MM.1S (cell line): ENCODE data around the gene MFGE8.

Source experiments
- DNase-seq: peaks from one replicate; pipeline ENCODE4 v3.0.0-alpha.2; 2015
- H2AFZ ChIP-seq: fragments of 300-600 bp; sonication (generic); 2 replicates; pipeline ENCODE4 v1.6.0; 2016; ENCODE audit warnings: antibody characterized with exemption, low read length
- H3F3A ChIP-seq: fragments of 300-600 bp; sonication (generic); 2 replicates; pipeline ENCODE4 v1.6.1; 2016; ENCODE audit warnings: mild to moderate bottlenecking, antibody characterized with exemption, low read length, moderate library complexity, mixed read lengths; ENCODE audit not compliant: insufficient read depth
- H3K27ac ChIP-seq: fragments of 300-600 bp; sonication (generic); 2 replicates; pipeline ENCODE4 v1.5.1; 2016; ENCODE audit warnings: mild to moderate bottlenecking, low read length
- H3K27me3 ChIP-seq: fragments of 300-600 bp; sonication (generic); replicated peaks from 2 replicates; pipeline ENCODE4 v1.6.0; 2016; ENCODE audit warnings: low read length; ENCODE audit not compliant: insufficient read depth
- H3K36me3 ChIP-seq: fragments of 300-600 bp; sonication (generic); replicated peaks from 2 replicates; pipeline ENCODE4 v1.6.1; 2016; ENCODE audit warnings: mild to moderate bottlenecking, low read length, mixed read lengths; ENCODE audit not compliant: insufficient read depth
- H3K4me1 ChIP-seq: fragments of 300-600 bp; sonication (generic); 2 replicates; pipeline ENCODE4 v1.6.1; 2016; ENCODE audit warnings: low read length, mixed read lengths
- H3K4me2 ChIP-seq: fragments of 300-600 bp; sonication (generic); 2 replicates; pipeline ENCODE4 v1.6.0; 2016; ENCODE audit warnings: low read depth, low read length
- H3K4me3 ChIP-seq: fragments of 300-600 bp; sonication (generic); 2 replicates; pipeline ENCODE4 v1.5.1; 2016; ENCODE audit warnings: low read length, mixed read lengths
- H3K79me2 ChIP-seq: fragments of 300-600 bp; sonication (generic); 2 replicates; pipeline ENCODE4 v1.6.1; 2016; ENCODE audit warnings: mixed run types, low read length, mixed read lengths
- H3K9ac ChIP-seq: fragments of 300-600 bp; sonication (generic); 2 replicates; pipeline ENCODE4 v1.6.1; 2016; ENCODE audit warnings: low read length, mixed read lengths
- H3K9me2 ChIP-seq: fragments of 300-600 bp; sonication (generic); replicated peaks from 2 replicates; pipeline ENCODE4 v1.6.1; 2016; ENCODE audit warnings: mild to moderate bottlenecking, low read length, mixed read lengths; ENCODE audit not compliant: insufficient read depth
- H3K9me3 ChIP-seq: fragments of 300-600 bp; sonication (generic); replicated peaks from 2 replicates; pipeline ENCODE4 v1.6.1; 2016; ENCODE audit warnings: mild to moderate bottlenecking, low read length, mixed read lengths; ENCODE audit not compliant: insufficient read depth
- H4K20me1 ChIP-seq: fragments of 300-600 bp; sonication (generic); 2 replicates; pipeline ENCODE4 v1.6.1; 2016; ENCODE audit warnings: mild to moderate bottlenecking, low read length, moderate library complexity, mixed read lengths; ENCODE audit not compliant: insufficient read depth
- EZH2 ChIP-seq: fragments of 300-600 bp; sonication (generic); optimal IDR thresholded peaks from 2 replicates; pipeline ENCODE3; 2017; ENCODE audit warnings: low read depth, mild to moderate bottlenecking, antibody characterized with exemption, low read length, mixed read lengths
- EZH2phosphoT487 ChIP-seq: fragments of 300-600 bp; sonication (generic); IDR thresholded peaks from 2 replicates; pipeline ENCODE4 v1.6.1; 2018; ENCODE audit warnings: antibody characterized with exemption, low read length
- TF ChIP-seq, protein P1 (sequence below): fragments of 300-600 bp; sonication (generic); IDR thresholded peaks from 2 replicates; pipeline ENCODE4 v1.5.1; 2016; ENCODE audit warnings: antibody characterized with exemption, low read length, mixed read lengths

The MFGE8 gene

GRCh38 chr15:88888719-88889118 lies 24.5 kb downstream of the MFGE8 start:
- Histone ChIP-seq H3K27me3 (no peaks in the 10 kb centered on the region), H3F3A (no peaks in the 10 kb centered on the region), H3K79me2 (no peaks in the 10 kb centered on the region), H2AFZ (no peak overlapping the region), H3K9ac (no peak overlapping the region), H3K9me2 (no peaks in the 10 kb centered on the region), H4K20me1 (no peaks in the 10 kb centered on the region), H3K4me2 (no peak overlapping the region), H3K4me3 (no peak overlapping the region), H3K36me3 (no peaks in the 10 kb centered on the region), H3K4me1 (no peaks in the 10 kb centered on the region), H3K9me3 (no peaks in the 10 kb centered on the region), H3K27ac (no peak overlapping the region)
- TF ChIP-seq EZH2phosphoT487 (no peak), EZH2 (no peak)
- TF ChIP-seq, protein P1, sequence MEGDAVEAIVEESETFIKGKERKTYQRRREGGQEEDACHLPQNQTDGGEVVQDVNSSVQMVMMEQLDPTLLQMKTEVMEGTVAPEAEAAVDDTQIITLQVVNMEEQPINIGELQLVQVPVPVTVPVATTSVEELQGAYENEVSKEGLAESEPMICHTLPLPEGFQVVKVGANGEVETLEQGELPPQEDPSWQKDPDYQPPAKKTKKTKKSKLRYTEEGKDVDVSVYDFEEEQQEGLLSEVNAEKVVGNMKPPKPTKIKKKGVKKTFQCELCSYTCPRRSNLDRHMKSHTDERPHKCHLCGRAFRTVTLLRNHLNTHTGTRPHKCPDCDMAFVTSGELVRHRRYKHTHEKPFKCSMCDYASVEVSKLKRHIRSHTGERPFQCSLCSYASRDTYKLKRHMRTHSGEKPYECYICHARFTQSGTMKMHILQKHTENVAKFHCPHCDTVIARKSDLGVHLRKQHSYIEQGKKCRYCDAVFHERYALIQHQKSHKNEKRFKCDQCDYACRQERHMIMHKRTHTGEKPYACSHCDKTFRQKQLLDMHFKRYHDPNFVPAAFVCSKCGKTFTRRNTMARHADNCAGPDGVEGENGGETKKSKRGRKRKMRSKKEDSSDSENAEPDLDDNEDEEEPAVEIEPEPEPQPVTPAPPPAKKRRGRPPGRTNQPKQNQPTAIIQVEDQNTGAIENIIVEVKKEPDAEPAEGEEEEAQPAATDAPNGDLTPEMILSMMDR: no peak
- no peak for DNase-seq

DNA sequence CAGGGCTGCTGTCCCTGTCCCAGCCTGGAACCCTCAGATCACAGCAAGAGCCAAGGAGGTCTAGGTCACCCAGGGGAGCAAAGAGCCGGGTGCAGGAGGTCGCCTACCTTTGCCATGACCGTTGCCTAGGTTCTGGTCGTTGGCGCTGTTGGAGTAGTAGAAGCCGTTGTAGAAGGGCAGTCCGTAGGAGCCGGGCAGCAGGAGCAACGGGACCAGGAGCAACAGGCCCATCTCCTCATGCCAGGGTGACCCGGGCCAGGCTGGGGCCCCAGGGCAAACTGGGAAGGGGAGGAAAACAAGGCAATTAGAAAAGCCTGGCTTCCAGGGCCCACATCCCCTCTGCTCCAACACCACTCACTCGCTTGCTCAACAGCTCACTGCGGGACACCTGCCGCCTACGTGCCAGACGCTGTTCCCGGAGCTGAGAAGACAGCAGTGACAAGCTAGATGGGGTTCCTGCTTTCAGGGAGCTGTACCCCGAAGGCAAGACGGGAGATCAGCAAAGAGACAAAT lies 26.1 kb downstream of the MFGE8 start:
- no peaks in the 10 kb centered on the region for H3K27me3 ChIP-seq
- H2AFZ ChIP-seq: no peak overlapping the region
- DNase-seq: no peak
- H3K9me3 ChIP-seq: no peaks in the 10 kb centered on the region
- no peaks in the 10 kb centered on the region for H4K20me1 ChIP-seq
- H3K27ac ChIP-seq: no peak overlapping the region
- no peaks in the 10 kb centered on the region for H3F3A ChIP-seq
- no peak overlapping the region for H3K4me2 ChIP-seq
- H3K9ac ChIP-seq: no peak overlapping the region
- no peaks in the 10 kb centered on the region for H3K9me2 ChIP-seq
- no peaks in the 10 kb centered on the region for H3K4me1 ChIP-seq
- H3K36me3 ChIP-seq: no peaks in the 10 kb centered on the region
- TF ChIP-seq EZH2: no peak
- TF ChIP-seq, protein P1: no peak
- H3K79me2 ChIP-seq: no peaks in the 10 kb centered on the region
- H3K4me3 ChIP-seq: no peak overlapping the region

DNA sequence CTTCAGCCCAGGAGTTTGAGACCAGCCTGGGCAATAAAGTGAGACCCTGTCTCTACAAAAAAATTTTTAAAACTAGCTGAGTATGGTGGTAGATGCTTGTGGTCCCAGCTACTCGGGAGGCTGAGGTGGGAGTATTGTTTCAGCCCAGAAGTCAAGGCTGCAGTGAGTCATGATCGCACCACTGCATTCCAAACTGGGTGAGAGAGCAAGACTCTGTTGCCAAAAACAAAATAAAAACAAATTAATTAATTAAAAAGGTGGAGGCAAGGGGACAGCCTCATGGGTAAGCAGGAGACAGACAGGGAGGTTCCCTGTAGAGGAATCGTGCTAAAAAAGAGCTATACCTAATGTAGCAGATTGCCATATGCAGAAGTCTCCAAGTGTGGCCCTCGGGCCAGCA lies 30.4 kb downstream of the MFGE8 start:
- no peaks in the 10 kb centered on the region for H3K36me3 ChIP-seq
- no peak overlapping the region for H2AFZ ChIP-seq
- TF ChIP-seq, protein P1: no peak
- TF ChIP-seq EZH2 (no peak), EZH2phosphoT487 (no peak)
- H3F3A ChIP-seq: no peaks in the 10 kb centered on the region
- H3K4me2 ChIP-seq: no peak overlapping the region
- no peak overlapping the region for H3K9ac ChIP-seq
- no peak overlapping the region for H3K4me3 ChIP-seq
- no peak for DNase-seq
- H4K20me1 ChIP-seq: no peaks in the 10 kb centered on the region
- H3K79me2 ChIP-seq: no peaks in the 10 kb centered on the region
- no peaks in the 10 kb centered on the region for H3K9me2 ChIP-seq
- H3K9me3 ChIP-seq: no peaks in the 10 kb centered on the region
- no peaks in the 10 kb centered on the region for H3K4me1 ChIP-seq
- no peak overlapping the region for H3K27ac ChIP-seq
- H3K27me3 ChIP-seq: no peaks in the 10 kb centered on the region

DNA sequence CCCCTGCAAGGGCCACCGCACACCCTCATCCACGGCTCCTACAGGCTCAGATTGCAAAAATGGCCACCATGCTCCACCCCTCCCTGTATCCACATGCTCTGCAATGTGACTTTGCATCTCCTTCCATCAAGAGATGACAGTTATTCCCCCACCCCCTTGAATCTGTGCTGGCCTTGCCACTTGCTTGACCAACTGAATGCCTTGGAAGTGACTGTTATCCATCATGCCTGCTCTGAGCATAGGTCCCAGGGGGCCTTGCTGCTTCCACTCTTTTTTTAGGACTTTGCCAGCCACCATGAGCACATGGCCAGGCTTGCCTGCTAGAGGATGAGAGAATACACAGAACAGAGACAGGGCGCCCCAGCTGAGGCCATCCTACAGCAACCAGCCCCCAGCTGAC lies 31.4 kb downstream of the MFGE8 start:
- H4K20me1 ChIP-seq: no peaks in the 10 kb centered on the region
- H3K4me2 ChIP-seq: no peak overlapping the region
- no peaks in the 10 kb centered on the region for H3K4me1 ChIP-seq
- H3K9ac ChIP-seq: no peak overlapping the region
- H3K36me3 ChIP-seq: no peaks in the 10 kb centered on the region
- no peak for DNase-seq
- H3K27ac ChIP-seq: no peak overlapping the region
- H3K79me2 ChIP-seq: no peaks in the 10 kb centered on the region
- no peaks in the 10 kb centered on the region for H3F3A ChIP-seq
- no peak overlapping the region for H2AFZ ChIP-seq
- TF ChIP-seq EZH2: no peak
- no peaks in the 10 kb centered on the region for H3K27me3 ChIP-seq
- H3K9me2 ChIP-seq: no peaks in the 10 kb centered on the region
- no peaks in the 10 kb centered on the region for H3K9me3 ChIP-seq
- H3K4me3 ChIP-seq: no peak overlapping the region
